OCI-M2 (cell line): ENCODE data around the gene MYBL2.

Experiments
- DNase-seq: peaks from one replicate; lab custom pipeline; 2025; ENCODE audit not compliant: unreplicated experiment; lab: John Stamatoyannopoulos, UW

Gene MYBL2

GRCh38 chr20:43681991-43682410 lies 15.1 kb downstream of the MYBL2 start:
- no peak for DNase-seq

- no peak for DNase-seq
Observed at GRCh38 chr20:43682446-43682845, 15.5 kb downstream of the MYBL2 start.

GRCh38 chr20:43686820-43687219 lies 19.9 kb downstream of the MYBL2 start:
- no peak for DNase-seq

GRCh38 chr20:43689165-43689564 lies 22.3 kb downstream of the MYBL2 start:
- DNase-seq = no peak

GRCh38 chr20:43690943-43691598 lies 24.2 kb downstream of the MYBL2 start:
- DNase-seq = no peak

GRCh38 chr20:43691928-43692524 lies 25.1 kb downstream of the MYBL2 start:
- no peak for DNase-seq

- no peak for DNase-seq
Observed at GRCh38 chr20:43694763-43695162, 27.8 kb downstream of the MYBL2 start.

- no peak for DNase-seq
Observed at GRCh38 chr20:43695571-43695970, 28.7 kb downstream of the MYBL2 start.

- DNase-seq = no peak
Observed at GRCh38 chr20:43699941-43700565, 33.1 kb downstream of the MYBL2 start.

- DNase-seq = no peak
Observed at GRCh38 chr20:43700627-43701026, 33.7 kb downstream of the MYBL2 start.

- DNase-seq = no peak
Observed at GRCh38 chr20:43702502-43702901, 35.6 kb downstream of the MYBL2 start.

GRCh38 chr20:43710370-43711044 lies 43.6 kb downstream of the MYBL2 start:
- no peak for DNase-seq

GRCh38 chr20:43711098-43711654 lies 44.3 kb downstream of the MYBL2 start:
- DNase-seq = no peak

- no peak for DNase-seq
Observed at GRCh38 chr20:43715044-43715443, 48.1 kb downstream of the MYBL2 start.

GRCh38 chr20:43715511-43715910 lies 48.6 kb downstream of the MYBL2 start:
- DNase-seq = no peak

- no peak for DNase-seq
Observed at GRCh38 chr20:43716123-43716522, 49.2 kb downstream of the MYBL2 start.

GRCh38 chr20:43716757-43717615 lies 50.1 kb downstream of the MYBL2 start:
- no peak for DNase-seq

GRCh38 chr20:43717616-43717995 lies 50.7 kb downstream of the MYBL2 start:
- DNase-seq = no peak

GRCh38 chr20:43720007-43720406 lies 53.1 kb downstream of the MYBL2 start:
- DNase-seq = no peak

- no peak for DNase-seq
Observed at GRCh38 chr20:43721097-43721428, 54.1 kb downstream of the MYBL2 start.
